SIG-M5 (cell line): Measurements from ENCODE around the gene SMAD2.
"Not testable (repeated sequence)": the region's sequence is repeated elsewhere in the genome, so short reads cannot be mapped to it uniquely, and the experiment has no call there.

ENCODE experiments used
- DNase-seq: peaks from one replicate; lab custom pipeline; 2025; lab: John Stamatoyannopoulos, UW

Gene SMAD2

GRCh38 chr18:47793609-47794008 lies 136.8 kb downstream of the SMAD2 start:
- no peak for DNase-seq

GRCh38 chr18:47791461-47791985 lies 138.9 kb downstream of the SMAD2 start:
- DNase-seq = no peak

- no peak for DNase-seq
These were observed 140.4 kb downstream of the SMAD2 start for GRCh38 chr18:47790036-47790435.

- no peak for DNase-seq
These were observed 141.8 kb downstream of the SMAD2 start for GRCh38 chr18:47788621-47789020.

GRCh38 chr18:47781561-47781960 lies 148.9 kb downstream of the SMAD2 start:
- no peak for DNase-seq

- DNase-seq = no peak
These were observed 150.3 kb downstream of the SMAD2 start for GRCh38 chr18:47780011-47780725.

- DNase-seq = no peak
These were observed 151.1 kb downstream of the SMAD2 start for GRCh38 chr18:47779381-47779780.

- no peak for DNase-seq
These were observed 152.8 kb downstream of the SMAD2 start for GRCh38 chr18:47777626-47778025.

- no peak for DNase-seq
These were observed 154.5 kb downstream of the SMAD2 start for GRCh38 chr18:47775961-47776360.

- DNase-seq = no peak
These were observed 156.5 kb downstream of the SMAD2 start for GRCh38 chr18:47773931-47774330.

GRCh38 chr18:47772374-47773248 lies 157.8 kb downstream of the SMAD2 start:
- no peak for DNase-seq

GRCh38 chr18:47771922-47772321 lies 158.5 kb downstream of the SMAD2 start:
- no peak for DNase-seq

GRCh38 chr18:47767699-47768098 lies 162.8 kb downstream of the SMAD2 start:
- no peak for DNase-seq

GRCh38 chr18:47767198-47767597 lies 163.3 kb downstream of the SMAD2 start:
- DNase-seq = not testable (repeated sequence)
